ENCODE data around the gene CCND1.

DNA sequence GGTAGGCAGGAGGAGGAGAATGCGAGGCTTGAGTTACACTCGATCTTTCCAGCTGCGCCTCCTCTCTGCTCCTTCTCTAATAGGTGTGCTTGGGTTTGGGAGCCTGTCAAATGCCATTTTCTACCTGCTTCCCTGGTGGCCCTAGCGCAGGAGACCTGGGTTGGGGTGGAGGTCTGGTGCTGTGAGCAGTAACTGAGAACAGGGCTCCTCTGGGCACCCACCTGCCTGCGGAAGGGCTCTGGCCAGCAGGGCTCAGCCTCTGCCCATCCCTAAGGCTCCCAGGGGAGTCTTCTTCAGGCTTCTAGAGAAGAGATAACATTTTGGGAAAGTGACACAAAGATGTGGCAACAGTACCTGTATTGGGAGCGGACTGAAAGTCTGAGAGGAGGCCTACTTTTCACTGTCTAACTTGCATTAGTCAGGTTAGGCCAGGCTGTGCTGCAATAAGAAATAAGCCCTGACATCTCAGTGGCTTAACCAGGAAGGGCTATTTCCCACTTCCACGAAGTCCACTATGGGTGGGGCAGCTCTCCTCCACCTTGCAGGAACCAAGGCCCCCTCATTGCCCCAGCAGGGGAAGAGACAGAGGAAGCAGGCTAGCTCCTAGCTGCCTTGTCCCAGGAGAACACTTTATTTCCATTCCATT is 41.8 kb downstream of the CCND1 start:
- TF ChIP-seq, protein P1, sequence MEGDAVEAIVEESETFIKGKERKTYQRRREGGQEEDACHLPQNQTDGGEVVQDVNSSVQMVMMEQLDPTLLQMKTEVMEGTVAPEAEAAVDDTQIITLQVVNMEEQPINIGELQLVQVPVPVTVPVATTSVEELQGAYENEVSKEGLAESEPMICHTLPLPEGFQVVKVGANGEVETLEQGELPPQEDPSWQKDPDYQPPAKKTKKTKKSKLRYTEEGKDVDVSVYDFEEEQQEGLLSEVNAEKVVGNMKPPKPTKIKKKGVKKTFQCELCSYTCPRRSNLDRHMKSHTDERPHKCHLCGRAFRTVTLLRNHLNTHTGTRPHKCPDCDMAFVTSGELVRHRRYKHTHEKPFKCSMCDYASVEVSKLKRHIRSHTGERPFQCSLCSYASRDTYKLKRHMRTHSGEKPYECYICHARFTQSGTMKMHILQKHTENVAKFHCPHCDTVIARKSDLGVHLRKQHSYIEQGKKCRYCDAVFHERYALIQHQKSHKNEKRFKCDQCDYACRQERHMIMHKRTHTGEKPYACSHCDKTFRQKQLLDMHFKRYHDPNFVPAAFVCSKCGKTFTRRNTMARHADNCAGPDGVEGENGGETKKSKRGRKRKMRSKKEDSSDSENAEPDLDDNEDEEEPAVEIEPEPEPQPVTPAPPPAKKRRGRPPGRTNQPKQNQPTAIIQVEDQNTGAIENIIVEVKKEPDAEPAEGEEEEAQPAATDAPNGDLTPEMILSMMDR (IDR thresholded peaks at IDR 0.05): no peak
- no peak for TF ChIP-seq POLR2A (IDR thresholded peaks at IDR 0.05)
